Loucy (cell line): ENCODE results near the gene TSEN2.
A peak's percentile ranks its signal among the peaks of the same experiment; 100 is the strongest.

Experiments used
- H2AFZ ChIP-seq: fragments of 200-600 bp; sonication (generic); 2 replicates; pipeline ENCODE4 v1.6.0; 2016; ENCODE audit warnings: antibody characterized with exemption, mild to moderate bottlenecking, low read length, moderate library complexity
- H3F3A ChIP-seq: fragments of 200-600 bp; 2 replicates; pipeline ENCODE4 v1.6.0; 2016; ENCODE audit warnings: antibody characterized with exemption, low read depth, mild to moderate bottlenecking
- H3K27me3 ChIP-seq: fragments of 200-600 bp; sonication (generic); 2 replicates; pipeline ENCODE4 v1.6.1; 2014; ENCODE audit warnings: low read length, mild to moderate bottlenecking; ENCODE audit not compliant: insufficient read depth, poor library complexity, severe bottlenecking
- H3K36me3 ChIP-seq: fragments of 200-600 bp; sonication (generic); 2 replicates; pipeline ENCODE4 v1.6.1; 2016; ENCODE audit warnings: low read length; ENCODE audit not compliant: insufficient read depth
- H3K4me1 ChIP-seq: fragments of 200-600 bp; sonication (generic); 2 replicates; pipeline ENCODE4 v1.5.1; 2014; ENCODE audit warnings: low read length, mild to moderate bottlenecking; ENCODE audit not compliant: insufficient read depth, poor library complexity, severe bottlenecking
- H3K4me2 ChIP-seq: fragments of 200-600 bp; sonication (generic); 2 replicates; pipeline ENCODE4 v1.6.0; 2014; ENCODE audit warnings: antibody characterized with exemption, low read length, low read depth, mild to moderate bottlenecking; ENCODE audit not compliant: poor library complexity, severe bottlenecking
- H3K4me3 ChIP-seq: fragments of 200-600 bp; sonication (generic); 2 replicates; pipeline ENCODE4 v1.5.1; 2014; ENCODE audit warnings: low read length, mild to moderate bottlenecking, mixed read lengths; ENCODE audit not compliant: poor library complexity, severe bottlenecking
- H3K79me2 ChIP-seq: fragments of 200-600 bp; sonication (generic); 2 replicates; pipeline ENCODE4 v1.6.1; 2014; ENCODE audit warnings: low read length; ENCODE audit not compliant: insufficient read depth
- H3K9ac ChIP-seq: fragments of 200-600 bp; sonication (generic); 2 replicates; pipeline ENCODE4 v1.6.0; 2014; ENCODE audit warnings: mild to moderate bottlenecking, low read depth, low read length, moderate library complexity; ENCODE audit not compliant: poor library complexity, severe bottlenecking
- H3K9me2 ChIP-seq: fragments of 200-600 bp; sonication (generic); replicated peaks from 2 replicates; pipeline ENCODE4 v1.6.1; 2016; ENCODE audit warnings: low read depth, low read length, mixed read lengths
- H3K9me3 ChIP-seq: fragments of 200-600 bp; sonication (generic); 2 replicates; pipeline ENCODE4 v1.6.1; 2014; ENCODE audit warnings: mild to moderate bottlenecking, antibody characterized with exemption, low read length, low read depth; ENCODE audit not compliant: insufficient read depth
- H4K20me1 ChIP-seq: fragments of 200-600 bp; sonication (generic); 2 replicates; pipeline ENCODE4 v1.6.0; 2014; ENCODE audit warnings: antibody characterized with exemption, low read length, mild to moderate bottlenecking; ENCODE audit not compliant: insufficient read depth, poor library complexity, severe bottlenecking
- EZH2phosphoT487 ChIP-seq: fragments of 200-600 bp; IDR thresholded peaks from 2 replicates; pipeline ENCODE4 v1.6.1; 2018; ENCODE audit warnings: antibody characterized with exemption, mild to moderate bottlenecking, moderate library complexity, borderline replicate concordance
- TF ChIP-seq, protein P1 (sequence below): fragments of 200-600 bp; sonication (generic); conservative IDR thresholded peaks from 2 replicates; pipeline ENCODE4 v1.5.1; 2014; ENCODE audit warnings: mild to moderate bottlenecking, antibody characterized with exemption, low read length

The TSEN2 gene

DNA sequence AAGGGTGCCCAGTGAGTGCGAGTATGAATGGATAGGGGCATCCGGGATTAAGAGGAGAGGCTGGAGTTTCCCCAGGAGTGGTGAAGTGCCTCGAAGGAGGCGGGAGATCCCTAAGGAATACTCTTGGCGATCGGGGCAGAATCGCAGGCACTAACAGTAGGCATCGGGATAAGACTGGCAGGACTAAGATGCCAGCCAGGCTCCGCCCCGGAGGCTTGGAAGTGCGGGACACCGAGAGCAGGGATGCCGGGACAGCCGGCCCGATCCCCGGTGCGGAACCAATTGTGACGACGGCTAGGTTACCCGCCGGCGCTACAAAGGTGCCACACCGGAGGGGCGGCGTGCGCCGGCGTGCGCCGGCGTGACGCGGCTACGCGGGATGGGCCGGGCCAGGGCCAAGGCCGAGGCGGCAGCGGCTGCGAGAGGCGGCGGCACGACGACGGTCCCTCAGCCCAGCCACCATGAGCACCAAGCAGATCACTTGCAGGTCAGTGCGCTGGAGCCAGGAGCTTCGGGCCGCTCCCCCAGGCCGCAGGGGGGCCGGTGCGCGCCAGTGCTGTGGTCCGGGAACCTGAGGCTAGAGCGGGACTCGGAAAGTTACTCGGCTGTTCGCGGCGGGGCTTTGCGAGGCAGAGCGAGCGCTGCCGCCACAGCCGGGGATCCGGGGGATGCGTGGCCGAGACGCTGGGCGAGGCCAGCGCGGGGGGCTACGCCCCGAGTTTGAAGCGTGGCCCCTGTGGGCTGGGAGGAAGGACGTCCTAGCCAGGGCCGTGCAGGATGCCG, 72.6 kb downstream of the TSEN2 start, which contains the start of gene MKRN2:
Gene MKRN2, plus strand, starts transcription at position 398 of the 783 bp plus-strand sequence. Its CDS starts 64 bp downstream, at position 462.
- TF ChIP-seq, protein P1, sequence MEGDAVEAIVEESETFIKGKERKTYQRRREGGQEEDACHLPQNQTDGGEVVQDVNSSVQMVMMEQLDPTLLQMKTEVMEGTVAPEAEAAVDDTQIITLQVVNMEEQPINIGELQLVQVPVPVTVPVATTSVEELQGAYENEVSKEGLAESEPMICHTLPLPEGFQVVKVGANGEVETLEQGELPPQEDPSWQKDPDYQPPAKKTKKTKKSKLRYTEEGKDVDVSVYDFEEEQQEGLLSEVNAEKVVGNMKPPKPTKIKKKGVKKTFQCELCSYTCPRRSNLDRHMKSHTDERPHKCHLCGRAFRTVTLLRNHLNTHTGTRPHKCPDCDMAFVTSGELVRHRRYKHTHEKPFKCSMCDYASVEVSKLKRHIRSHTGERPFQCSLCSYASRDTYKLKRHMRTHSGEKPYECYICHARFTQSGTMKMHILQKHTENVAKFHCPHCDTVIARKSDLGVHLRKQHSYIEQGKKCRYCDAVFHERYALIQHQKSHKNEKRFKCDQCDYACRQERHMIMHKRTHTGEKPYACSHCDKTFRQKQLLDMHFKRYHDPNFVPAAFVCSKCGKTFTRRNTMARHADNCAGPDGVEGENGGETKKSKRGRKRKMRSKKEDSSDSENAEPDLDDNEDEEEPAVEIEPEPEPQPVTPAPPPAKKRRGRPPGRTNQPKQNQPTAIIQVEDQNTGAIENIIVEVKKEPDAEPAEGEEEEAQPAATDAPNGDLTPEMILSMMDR: no peak
- TF ChIP-seq EZH2phosphoT487: no peak
- H3K9me3 ChIP-seq: no peaks in the 10 kb centered on the region
- H4K20me1 ChIP-seq: peaks cover 43% of the 10 kb centered on the region
- H3F3A ChIP-seq: no peaks in the 10 kb centered on the region
- peak within 1 kb of the TSS; percentile 85 for H3K9ac ChIP-seq
- H3K4me3 ChIP-seq: peak within 1 kb of the TSS; percentile 89
- H3K27me3 ChIP-seq: no peaks in the 10 kb centered on the region
- H3K79me2 ChIP-seq: peaks cover 49% of the 10 kb centered on the region
- H3K9me2 ChIP-seq: no peaks in the 10 kb centered on the region
- H3K4me2 ChIP-seq: peak within 1 kb of the TSS; percentile 92
- H2AFZ ChIP-seq: peak within 1 kb of the TSS; percentile 99
- no peaks in the 10 kb centered on the region for H3K36me3 ChIP-seq
- H3K4me1 ChIP-seq: peaks cover 45% of the 10 kb centered on the region

DNA sequence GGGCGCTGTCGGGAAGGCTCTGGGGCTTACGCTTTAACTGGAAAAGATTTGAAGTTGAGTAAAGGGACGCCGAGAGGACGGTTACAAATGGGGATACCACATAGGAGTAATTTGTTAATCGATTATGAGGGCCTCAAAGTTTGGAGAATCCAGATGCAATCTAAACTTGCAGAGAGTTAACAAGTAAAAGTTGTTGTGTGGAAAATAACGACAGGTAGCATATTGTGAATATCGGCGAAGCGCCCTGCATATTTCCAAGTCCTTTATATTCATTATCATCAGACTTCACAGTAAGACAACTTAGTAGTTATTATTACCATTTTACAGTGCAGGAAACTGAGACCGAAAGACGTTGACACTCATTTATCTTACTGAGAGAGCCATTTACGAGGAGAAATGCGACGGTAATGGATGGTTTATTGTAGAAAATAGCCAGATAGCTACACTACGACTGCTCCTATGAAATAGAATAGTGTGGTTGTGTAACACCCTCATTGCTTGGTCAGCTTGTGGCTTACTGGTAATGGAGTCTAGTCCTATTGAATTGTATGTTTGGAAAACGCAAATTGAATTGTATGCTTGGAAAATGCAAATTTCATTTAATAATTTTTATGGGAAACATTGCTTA, 73.3 kb downstream of the TSEN2 start:
- Histone ChIP-seq H3K4me3 (peak overlapping the region; percentile 89), H3K9me3 (no peaks in the 10 kb centered on the region), H3K4me2 (peak overlapping the region; percentile 92), H2AFZ (peak overlapping the region; percentile 93), H3K9me2 (no peaks in the 10 kb centered on the region), H3K36me3 (no peaks in the 10 kb centered on the region), H3K27me3 (no peaks in the 10 kb centered on the region), H4K20me1 (peaks cover 50% of the 10 kb centered on the region), H3K9ac (peak overlapping the region; percentile 85), H3F3A (no peaks in the 10 kb centered on the region), H3K4me1 (peaks cover 48% of the 10 kb centered on the region), H3K79me2 (peaks cover 56% of the 10 kb centered on the region)
- TF ChIP-seq EZH2phosphoT487: no peak
- TF ChIP-seq, protein P1: no peak

DNA sequence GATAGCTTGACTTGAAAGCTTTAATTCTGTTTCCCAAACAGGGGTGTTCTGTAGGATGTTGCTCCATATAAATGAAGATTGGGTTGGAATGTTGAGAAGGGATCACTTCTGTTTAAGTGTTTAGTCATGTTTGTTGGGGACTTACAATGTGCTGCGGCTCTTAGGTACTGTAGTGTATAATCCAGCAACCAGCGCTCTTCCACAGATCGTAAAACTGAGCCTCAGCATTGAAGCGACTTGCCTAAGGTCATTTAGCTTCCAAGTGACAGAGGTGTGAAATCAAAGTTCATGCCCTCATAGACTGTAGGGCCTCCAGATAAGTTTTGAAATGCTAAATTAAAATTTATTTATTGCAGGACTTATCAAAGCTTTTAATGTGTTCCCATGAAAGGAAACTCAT, 74.4 kb downstream of the TSEN2 start:
- peaks cover 47% of the 10 kb centered on the region for H3K4me1 ChIP-seq
- peaks cover 59% of the 10 kb centered on the region for H3K79me2 ChIP-seq
- H3K9ac ChIP-seq: peak overlapping the region; percentile 85
- H3K9me3 ChIP-seq: no peaks in the 10 kb centered on the region
- H3K4me3 ChIP-seq: peak overlapping the region; percentile 89
- H3K36me3 ChIP-seq: no peaks in the 10 kb centered on the region
- TF ChIP-seq EZH2phosphoT487: no peak
- TF ChIP-seq, protein P1: no peak
- H3K27me3 ChIP-seq: no peaks in the 10 kb centered on the region
- no peaks in the 10 kb centered on the region for H3F3A ChIP-seq
- no peak overlapping the region for H2AFZ ChIP-seq
- peak overlapping the region; percentile 92 for H3K4me2 ChIP-seq
- H3K9me2 ChIP-seq: no peaks in the 10 kb centered on the region
- peaks cover 51% of the 10 kb centered on the region for H4K20me1 ChIP-seq
